AML-193 (cell line): ENCODE data around the gene PPP3R1.

Experiments
- DNase-seq, 2 experiments: peaks; one replicate each; lab custom pipeline; 2025; lab: John Stamatoyannopoulos, UW

The PPP3R1 gene, protein sequence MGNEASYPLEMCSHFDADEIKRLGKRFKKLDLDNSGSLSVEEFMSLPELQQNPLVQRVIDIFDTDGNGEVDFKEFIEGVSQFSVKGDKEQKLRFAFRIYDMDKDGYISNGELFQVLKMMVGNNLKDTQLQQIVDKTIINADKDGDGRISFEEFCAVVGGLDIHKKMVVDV

DNA sequence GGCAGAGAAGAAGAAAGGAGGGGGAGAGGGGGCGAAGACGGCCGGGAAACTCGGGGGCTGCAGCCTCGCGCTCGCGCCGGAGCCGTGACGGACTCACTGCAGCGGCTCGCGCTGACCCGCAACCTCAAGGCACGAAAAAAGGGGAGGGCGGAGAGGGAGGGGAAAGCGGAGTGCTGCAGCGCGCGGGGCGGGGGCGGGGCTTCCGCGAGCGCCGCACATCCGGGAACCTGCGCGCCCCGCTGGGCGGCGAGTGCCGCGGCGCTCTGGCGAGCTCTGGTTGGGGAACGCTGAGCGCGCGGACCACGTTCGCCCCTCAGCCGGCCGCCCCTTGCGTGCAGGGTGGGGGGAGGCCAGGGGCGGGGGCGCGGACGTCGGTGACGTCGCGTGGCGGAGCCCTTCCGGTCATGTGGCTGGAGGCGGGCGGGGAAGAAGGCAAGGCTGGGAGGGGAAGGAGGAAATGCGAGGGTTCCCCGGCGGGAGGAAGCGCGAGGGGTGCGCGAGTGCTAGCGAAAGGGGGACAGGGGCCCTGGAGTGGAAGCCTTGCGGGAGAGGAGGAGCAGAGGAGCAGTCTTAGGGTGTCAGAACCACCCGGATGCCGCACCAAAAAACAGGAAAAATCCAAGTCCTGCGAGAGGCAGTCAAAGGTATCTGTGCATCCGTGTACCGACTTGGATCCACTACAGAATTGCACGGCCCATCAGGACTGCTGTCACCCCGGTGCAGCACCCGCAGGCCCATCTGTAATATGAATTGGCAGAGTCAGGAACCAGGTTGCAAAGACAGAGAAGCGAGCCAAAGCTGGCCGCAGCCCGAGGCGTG is at the start of gene PPP3R1:
TSS of gene PPP3R1 (minus strand) at position 133 of the 819 bp plus-strand sequence. CDS start 405 bp downstream, outside the sequence.
- peak; percentile 87 for DNase-seq

DNA sequence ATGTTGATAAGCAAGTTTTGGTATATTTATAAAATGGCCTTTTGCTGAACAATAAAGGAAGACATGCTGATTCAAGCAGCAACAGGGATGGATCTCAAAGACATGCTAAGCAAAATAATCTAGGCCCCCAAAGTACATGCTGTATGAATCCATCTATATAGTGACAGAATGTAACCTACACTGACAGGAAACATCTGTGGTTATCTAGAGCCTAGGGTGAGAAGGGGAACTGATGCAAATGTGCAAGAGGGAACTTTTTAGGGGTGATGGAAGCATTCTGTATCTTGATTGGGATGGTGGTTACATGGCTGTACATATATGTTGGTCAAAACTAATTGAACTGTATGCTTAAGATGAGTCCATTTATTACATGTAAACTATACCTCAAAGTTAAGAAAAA is 43.2 kb upstream of the PPP3R1 start:
- peak; percentile 45 to 73 for DNase-seq

DNA sequence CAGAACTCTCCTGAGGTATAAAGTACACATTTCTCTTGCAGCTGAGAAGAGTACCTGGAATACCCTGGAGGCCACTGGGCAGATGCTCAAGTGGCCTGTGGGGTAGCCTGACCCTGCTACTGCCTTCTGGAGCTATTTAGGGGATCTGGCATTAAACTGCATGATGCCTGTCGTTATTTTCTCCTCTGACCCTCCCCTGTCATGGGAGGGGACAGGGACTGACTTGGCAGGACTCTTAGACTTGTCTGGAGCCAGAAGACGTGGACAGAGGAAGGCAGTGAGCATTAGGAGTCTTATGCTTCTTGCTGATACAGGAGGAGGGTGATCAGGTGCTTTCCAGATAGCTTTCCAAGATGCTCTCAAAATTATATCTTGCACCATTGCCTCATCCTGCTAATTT is 42.6 kb upstream of the PPP3R1 start:
- DNase-seq, result no peak

DNA sequence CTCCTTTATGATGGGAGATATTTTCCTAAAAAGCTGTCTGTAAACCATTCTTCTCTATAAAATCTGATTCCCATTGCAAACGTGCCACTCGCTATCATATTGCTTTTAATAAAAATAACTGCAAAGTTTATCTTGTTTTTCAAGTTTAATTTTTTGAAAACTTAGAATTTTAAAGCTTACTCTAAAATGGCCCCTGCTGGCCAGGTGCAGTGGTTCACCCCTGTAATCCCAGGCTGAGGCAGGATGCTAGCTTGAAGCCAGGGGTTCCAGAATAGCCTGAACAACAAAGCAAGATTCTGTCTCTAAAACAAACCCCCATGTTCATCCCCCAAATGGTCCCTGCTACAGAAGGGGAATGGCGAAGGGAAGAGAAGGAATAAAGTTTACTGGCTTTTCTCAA is 41.9 kb upstream of the PPP3R1 start:
- no peak for DNase-seq

DNA sequence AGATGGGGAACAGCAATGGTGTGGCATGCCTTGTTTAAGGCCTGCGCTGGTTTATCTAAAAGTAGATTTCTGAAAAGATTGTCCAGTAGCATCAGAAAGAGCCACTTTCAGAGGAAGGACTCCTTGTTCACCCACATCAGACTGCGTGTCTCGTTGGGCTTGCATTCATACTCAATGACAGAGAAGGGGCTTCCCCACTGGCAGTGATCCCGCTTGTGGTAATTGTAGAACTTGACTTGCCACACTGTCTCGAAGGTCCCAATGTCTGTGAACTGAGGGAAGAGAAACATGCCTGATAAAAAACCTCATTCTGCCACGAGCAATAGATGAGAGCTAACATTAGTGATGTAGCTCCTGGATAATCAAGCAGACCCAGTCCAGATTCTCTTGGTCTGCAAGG is 41.4 kb upstream of the PPP3R1 start:
- no peak for DNase-seq

DNA sequence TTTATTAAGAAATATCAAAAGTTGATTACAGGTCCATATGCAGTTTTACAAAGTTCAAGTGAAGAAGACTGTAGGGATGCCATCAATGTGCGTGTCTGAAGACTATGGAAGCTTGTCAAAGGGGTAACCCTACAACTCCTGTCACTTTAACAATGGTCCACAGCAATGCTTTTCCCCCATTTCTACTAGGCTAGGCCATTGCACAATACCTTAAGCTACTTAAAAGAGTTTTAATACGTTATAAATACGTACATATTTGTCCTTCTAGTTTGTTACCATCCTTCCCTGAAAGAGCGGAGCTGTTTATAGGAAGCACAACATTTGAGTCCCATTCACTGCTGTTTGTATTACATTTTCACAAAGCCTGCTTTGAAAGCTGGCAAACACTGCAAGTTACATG is 40.7 kb upstream of the PPP3R1 start:
- DNase-seq, result no peak

DNA sequence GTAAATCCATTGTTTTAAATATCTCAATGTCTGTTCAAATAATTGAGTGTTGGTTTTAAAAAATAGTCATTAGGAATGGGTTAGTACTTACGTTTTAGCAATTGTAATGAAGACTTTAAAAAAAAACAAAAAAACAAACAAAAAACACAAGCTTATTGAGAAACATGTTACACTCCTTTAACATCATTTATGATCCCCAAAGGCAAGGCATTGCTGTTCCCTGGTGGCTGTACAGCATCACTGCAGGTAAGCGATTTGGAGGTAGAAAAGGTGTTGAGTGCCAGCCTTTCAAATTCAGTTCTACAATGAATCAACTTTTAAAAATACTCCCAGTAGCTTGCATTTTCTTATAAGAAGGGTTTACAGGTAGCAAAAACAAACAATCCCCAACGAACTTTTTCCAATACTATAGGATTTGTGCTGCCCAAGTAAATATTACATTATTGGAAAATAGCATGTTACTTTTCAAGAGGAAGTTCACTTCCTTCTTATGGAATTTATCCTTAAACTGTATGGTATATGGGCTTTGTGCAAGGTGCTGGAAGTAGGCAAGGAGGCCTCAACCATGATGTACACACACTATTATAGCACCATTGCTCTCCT is 39.9 kb upstream of the PPP3R1 start:
- DNase-seq, result peak; percentile 39

DNA sequence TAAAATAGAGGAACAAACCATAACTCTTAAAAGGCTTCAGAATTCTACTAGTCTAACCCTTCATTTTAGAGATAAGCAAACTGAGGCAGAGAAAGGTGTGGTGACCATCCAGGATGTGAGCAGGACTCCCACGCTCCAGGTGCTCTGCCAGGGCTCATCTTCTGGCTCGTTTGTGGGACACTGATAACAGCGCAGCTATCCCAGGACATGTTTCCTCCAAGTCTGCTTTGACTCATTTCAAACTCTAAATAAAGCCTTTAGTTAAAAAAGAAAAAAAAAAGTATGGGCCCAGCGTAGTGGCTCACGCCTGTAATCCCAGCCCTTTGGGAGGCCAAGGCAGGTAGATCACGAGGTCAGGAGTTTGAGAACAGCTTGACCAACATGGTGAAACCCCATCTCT is 39.0 kb upstream of the PPP3R1 start:
- DNase-seq, result no peak

DNA sequence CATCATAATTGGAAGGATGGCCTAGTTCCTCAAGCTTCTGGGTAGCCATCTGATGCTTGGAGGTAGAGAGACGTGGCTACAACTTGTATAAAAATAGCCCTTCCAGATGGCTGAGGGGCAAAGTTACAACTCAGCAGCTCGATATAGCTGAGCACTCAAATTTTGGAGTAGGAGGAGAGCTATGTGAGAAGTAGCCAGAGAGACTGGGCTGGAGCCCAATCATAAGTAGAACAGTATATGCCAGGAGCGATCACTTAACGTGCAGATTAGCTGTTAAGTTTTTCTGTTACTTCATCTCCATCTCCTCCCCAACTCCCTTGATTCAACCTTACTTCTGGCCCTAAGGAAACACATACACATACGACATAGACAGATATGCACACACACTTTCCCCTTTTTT is 38.6 kb upstream of the PPP3R1 start:
- no peak for DNase-seq

DNA sequence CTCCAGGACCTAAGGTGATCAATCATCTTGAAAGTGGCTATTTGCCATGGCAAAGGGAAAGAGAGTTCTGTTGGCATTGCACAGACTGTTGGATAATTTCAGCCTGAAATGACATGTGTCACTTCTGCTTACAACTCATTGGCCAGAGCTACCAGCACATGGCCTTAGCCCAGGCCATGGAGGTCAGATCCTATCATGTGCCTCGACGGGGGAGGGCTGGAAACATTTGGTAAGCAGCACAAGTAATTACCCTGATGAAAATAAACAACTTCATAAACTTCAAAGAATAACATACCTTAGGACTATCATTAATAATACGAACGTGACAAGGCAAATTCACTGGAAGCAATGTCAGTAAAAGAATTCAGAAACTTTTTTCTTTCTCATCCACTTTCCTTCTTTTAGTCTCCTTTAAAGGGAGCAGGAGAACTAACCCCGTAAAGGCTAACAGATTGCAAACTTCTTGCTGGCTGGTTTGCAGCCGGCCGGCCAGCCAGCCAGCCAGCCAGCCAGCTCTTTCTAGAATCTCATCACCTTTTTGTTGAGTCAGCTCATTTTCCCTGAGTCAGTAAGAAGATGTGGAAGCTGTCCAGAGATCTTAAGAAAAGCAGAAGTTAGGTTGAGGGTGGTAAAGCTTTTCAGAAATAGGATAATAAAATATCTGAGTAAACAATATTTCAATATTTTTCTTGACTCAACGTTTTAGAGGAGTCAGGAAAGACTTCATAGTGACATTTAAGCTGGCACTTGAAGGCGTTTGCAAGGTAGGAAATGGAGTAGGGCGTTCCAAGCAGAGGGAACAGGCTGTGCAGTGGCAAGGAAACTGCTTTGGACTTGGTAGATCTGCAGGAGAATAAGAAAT is 35.5 kb upstream of the PPP3R1 start:
- peak; percentile 76 to 80 for DNase-seq

DNA sequence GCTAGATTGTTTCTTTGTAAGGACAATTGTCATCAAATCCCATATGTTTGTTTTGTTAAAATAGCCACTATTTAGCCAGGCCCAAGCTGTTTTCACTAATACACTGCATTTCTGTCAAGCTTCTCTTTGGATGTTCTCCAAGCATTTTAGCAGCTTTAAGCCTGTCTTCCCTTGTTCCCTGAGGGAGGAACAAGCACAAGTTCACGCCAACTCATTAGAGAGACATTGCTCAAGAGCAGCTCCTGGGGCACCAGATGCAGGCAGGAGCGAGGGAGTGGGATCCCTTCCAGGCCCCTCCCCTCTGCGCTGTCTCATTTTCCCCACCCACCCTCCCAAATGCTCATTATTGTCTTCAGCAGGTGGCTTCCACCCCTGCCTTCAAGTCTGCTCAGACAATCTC is 32.6 kb upstream of the PPP3R1 start:
- DNase-seq, result no peak

DNA sequence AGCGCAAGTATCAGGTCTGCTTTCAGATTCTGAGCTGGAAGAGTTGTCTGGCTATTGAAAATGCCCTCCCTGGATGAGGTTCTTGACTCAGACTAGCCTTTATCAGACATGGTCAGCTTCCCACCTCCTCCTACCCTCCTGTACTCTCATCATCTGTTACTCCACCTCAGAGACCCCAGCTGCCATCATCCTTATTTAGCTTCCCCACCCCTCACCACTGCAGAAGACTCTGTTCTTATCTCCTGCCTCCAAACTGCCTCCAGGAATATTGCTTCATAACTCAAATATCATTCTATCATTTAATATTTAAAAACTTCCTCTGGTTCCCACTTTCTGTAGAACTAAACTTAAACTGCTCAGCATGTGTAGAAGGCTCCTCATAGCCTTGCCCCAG is 31.1 kb upstream of the PPP3R1 start:
- DNase-seq, result no peak

DNA sequence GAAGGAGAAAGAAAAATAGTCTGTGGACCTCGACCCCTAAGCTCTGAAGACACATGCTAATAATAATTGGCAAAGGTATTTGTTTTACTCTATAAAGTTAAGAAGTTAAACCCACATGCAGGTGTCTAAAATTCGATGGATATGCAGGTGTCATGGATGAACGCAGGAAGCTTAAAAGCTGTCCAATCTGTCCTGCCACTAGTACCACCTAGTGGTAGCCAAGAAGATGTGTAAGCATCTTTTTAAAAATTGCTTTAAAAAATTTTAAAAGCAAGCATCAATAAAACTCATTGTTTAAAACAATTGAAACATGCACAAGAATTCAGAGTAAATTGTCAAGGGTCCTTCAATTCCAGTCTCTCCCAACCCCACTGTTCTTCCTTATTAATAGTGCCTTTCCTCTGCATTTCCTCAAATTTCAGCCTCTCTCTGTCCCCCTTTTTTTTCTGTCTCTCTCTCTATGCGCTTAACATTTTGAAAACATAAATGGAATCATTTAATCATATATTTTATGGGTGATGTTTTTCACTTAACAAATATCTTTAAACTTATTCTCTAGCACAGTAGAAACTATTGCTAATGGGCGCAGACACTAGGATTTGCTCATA is 30.6 kb upstream of the PPP3R1 start:
- peak; percentile 25 to 52 for DNase-seq

DNA sequence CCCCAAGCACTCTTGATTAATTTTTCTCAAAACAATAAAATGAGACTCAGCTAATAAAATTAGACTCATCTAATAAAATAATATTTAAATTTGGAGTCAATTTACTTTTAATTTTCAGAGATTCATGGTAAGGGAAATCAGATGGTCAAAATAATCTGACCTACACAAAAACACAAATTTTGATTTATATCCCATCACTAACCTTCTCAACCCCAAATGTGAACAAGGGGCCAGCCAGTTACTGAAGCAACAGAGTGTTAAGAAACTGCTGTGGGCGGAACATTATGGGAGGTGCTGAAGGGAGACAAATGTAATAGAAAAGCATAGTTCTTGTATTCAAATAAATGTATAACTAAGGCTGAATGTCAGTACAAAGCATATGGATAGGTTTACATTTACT is 28.5 kb upstream of the PPP3R1 start:
- no peak for DNase-seq

DNA sequence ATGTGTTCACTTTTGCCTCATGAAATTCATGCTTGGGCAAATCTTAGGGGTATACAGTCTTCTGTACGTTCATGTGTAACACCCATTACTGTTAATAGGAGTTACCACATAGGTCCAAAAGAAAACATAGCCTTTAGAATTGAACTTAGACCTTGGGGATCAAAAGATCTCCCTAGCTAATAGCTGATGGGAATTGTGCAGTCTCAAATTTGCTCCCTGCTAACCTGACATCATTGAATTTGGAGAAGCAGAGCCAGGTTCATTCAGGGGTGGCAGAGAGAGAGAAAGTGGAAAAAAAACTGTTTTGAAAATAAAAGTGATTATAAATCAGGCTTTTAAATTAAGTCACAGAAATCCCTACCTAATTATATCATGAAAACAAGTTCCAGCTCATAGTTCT is 28.0 kb upstream of the PPP3R1 start:
- DNase-seq, result no peak

DNA sequence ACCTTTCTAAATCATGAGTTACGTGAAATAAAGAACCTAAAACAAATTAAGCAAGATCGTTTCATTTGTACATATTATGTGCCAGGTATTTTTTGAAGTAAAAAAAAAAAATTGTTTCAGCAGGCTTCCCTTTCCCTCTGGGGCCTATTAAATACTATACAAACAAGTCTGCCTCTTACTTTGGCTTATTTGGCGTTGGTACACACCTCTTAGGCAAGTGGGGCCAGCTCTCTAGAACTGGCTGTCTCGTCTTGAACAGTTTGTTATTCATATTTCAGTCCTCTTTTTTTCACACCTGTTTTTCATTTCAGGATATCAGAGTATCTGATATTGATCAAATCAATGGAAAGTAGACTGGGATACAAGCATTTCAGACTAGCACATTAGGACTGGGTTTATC is 27.4 kb upstream of the PPP3R1 start:
- DNase-seq, result no peak

DNA sequence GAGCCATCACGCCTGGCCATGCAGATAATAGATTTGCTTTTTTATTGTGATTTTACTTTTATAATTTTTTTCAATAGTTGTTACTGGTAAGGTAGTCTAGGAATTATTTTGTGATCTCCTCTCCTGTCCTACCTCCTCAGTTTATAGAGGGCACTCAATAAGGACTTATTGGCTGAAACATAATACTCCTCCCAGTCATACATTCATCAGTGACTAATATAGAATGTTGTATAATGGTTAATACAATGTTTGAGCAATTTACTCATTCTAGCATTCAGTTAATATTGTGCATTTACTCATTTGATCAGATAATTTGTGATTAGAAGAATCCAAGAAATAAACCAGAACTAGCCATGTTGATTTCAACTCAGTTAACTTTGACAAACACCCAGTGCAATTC is 25.8 kb upstream of the PPP3R1 start:
- DNase-seq, result no peak

DNA sequence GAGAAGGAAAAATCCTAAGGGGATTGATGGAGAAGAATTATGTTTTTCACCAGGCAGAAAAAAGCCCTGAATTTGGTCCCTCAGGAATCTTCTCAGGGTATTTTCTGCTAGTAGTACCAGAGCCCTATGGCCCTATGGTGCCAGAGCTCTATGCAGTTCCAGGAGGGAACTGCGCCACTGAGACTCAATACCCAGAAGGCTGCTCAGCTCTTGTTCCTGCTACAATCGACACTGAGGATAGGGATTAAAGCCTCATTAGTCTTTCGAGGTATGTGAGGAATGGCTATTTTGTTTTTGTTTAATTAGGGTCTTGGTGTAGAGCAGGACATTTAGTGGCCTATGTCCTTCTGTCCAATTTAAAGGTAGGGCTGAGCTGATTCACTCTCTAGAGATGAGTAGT is 21.7 kb upstream of the PPP3R1 start:
- DNase-seq, result no peak

DNA sequence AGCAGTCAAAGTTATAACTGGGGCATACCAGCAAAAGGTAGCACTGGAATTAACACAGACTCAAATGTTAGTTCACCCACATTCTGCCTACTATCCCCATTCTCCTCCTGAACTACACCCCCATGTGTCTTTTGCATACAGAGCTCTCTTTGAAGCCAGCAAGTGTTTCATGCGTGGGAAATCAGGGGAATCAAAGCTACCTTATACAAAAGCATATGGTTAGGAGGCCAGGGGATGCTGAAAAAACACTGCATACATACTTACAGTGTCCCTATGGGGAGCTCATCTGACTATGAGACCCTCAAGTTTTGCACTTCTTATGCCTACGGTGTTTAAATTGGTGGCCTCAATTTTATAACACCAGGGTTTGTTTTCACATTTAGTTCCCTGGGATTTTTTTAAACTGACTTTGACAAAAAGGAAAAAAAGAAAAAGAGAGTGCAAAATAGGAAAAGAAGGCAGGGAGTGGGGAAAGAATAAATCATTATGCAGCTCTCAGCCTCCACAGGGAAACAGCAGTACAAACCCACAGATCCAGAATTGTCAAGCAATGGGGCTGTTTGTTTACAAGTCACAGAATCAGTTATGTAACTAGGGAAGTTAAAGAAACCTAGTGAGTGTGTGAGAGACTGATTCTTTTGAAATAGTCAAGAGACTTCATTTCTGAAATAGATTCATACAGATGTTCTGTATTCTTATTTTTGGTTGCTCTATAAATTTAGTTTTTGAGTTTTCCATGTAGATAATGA is 20.1 kb upstream of the PPP3R1 start:
- peak; percentile 79 to 84 for DNase-seq

DNA sequence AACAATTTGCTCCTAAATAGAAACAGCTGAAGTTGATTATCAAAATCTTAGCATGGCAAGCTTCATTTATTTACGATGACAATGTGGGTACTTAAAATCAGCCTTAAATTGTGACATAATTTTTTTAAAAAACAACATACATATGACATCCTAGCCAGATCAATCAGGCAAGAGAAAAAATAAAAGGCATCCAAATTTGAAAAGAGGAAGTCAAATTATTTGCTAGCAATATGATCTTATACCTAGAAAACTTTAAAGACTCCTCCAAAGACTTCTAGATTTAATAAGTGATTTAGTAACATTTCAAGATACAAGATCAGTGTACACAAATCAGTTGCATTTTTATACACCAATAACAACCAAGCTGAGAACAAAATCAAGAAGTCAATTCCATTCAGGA is 14.3 kb upstream of the PPP3R1 start:
- DNase-seq, result no peak

DNA sequence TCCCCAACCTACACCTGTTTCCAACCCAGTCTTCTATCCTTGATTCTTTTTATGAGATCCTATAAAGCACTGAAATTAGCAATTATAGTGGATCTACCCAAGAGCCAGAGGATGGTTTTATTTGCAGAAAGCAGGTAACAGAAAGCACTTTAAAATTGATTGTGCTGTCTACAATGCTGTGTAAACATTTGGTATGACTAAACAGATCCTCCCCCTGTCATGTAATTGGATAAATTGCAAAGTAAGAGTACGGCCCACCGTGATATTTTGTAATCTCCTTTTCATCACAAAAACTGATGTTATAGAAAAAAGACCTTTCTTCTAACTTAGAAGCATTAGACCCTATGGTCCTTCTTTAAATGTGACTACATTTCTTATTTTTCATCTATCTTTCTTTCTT is 11.3 kb upstream of the PPP3R1 start:
- no peak for DNase-seq
